A549 treated with RU486 at 1 μM for 4 hours (cell line): ENCODE results near the gene HPCAL4. TPM values are rescaled to one million over a fixed set of nuclear protein-coding genes. Genes with fewer than 3 reads are reported as not detected.

Experiments
- total RNA-seq: library from RNA; stranded (reverse); fragments of 200-300 nt; extraction: Qiagen RNA extraction; gene quantifications from 5 replicates; pipeline ENCODE4 v1.2.3, GENCODE V29; 2022; ENCODE audit warnings: low read depth

Gene HPCAL4
- total RNA-seq: 0.22 to 0.35 TPM (median 0.28 TPM) in 5 replicates

GRCh38 chr1:39691383-39692151 lies at the start of gene HPCAL4:
HPCAL4 (minus strand) TSS chr1:39691433; CDS start chr1:39684603, 6,830 bp downstream.

GRCh38 chr1:39738622-39739366 lies 47.6 kb upstream of the HPCAL4 start, which contains the start of gene PPIE:
PPIE (plus strand) TSS chr1:39738882; CDS start chr1:39738901, 19 bp downstream.

GRCh38 chr1:39671793-39672550 lies 19.3 kb downstream of the HPCAL4 start, which contains the start of gene NT5C1A:
NT5C1A (minus strand) TSS chr1:39672107; CDS start chr1:39672038, 69 bp downstream.

GRCh38 chr1:39639305-39640130 lies 51.7 kb downstream of the HPCAL4 start, which contains the start of gene HEYL:
HEYL (minus strand) TSS chr1:39639643; CDS start chr1:39639625, 18 bp downstream.

Other genes with a start within 250 kb of the HPCAL4 start
- 0.10 to 0.20 TPM (median 0.16 TPM) in 4 of 5 replicates, not detected in the other for gene BMP8A, start 199.8 kb downstream of the HPCAL4 start, total RNA-seq
- gene PABPC4, start 114.6 kb downstream of the HPCAL4 start, total RNA-seq: 124 to 164 TPM (median 132 TPM) in 5 replicates
- gene HEYL, start 51.8 kb downstream of the HPCAL4 start, total RNA-seq: 2.8 to 3.6 TPM (median 3.4 TPM) in 5 replicates
- not detected in 5 replicates for gene NT5C1A, start 19.3 kb downstream of the HPCAL4 start, total RNA-seq
- gene PPIE, start 47.4 kb upstream of the HPCAL4 start, total RNA-seq: 38.2 to 40.2 TPM (median 39.7 TPM) in 5 replicates
- gene OXCT2, start 79.9 kb upstream of the HPCAL4 start, total RNA-seq: 0.32 to 0.60 TPM (median 0.52 TPM) in 5 replicates
- 3.1 to 4.8 TPM (median 4.3 TPM) in 5 replicates for gene BMP8B, start 97.4 kb upstream of the HPCAL4 start, total RNA-seq
- 14.4 to 18.9 TPM (median 17.0 TPM) in 5 replicates for gene TRIT1, start 192.1 kb upstream of the HPCAL4 start, total RNA-seq
- 0.79 to 1.6 TPM (median 1.3 TPM) in 5 replicates for gene MYCL, start 210.5 kb upstream of the HPCAL4 start, total RNA-seq